ENCODE measurements around the gene LIPM.

DNA sequence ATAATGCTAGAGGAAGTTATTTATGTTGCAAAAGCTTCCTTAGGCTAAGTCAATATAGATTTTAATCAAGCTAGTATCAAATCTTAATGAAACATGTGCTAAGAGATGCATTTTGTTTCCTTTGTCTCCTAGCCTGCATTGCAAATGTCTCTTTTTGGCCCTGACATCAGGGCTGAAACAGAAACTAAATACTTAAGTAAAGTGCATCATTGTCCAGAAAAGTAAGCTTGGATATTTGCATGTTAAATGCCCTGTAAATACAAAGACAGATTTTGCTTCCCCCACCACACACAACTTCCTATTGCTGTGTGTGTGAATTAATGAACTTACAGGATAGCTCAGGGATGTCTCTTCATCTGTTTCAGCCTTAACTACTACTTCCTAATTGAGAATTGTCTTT is 67.6 kb downstream of the LIPM start:
- TF ChIP-seq POLR2AphosphoS5 (IDR thresholded peaks at IDR 0.05; ENCODE audit: low read depth, low read length) (no peak), POLR2A (IDR thresholded peaks at IDR 0.05; ENCODE audit: low read depth, low read length) (no peak), TAF1 (IDR thresholded peaks at IDR 0.05; ENCODE audit: borderline replicate concordance, low read depth, low read length) (no peak)
